Ascending aorta (tissue), 2 donors: ENCODE measurements around the gene CDSN. TPM values are rescaled to one million over a fixed set of nuclear protein-coding genes. Genes with fewer than 3 reads are reported as not detected.

Experiments used
- DNase-seq, 2 donors: peaks; one replicate each; pipeline ENCODE4 v3.0.0-alpha.2; 2019; ENCODE audit warnings: low spot score in 2 of 2
- H3K27ac ChIP-seq, 2 donors: fragments of 200-600 bp; sonication (generic); one replicate each; pipeline ENCODE4 v1.5.1; 2016 to 2017; ENCODE audit warnings: mild to moderate bottlenecking in 1 of 2
- H3K27me3 ChIP-seq: fragments of 200-600 bp; sonication (generic); one replicate; pipeline ENCODE4 v1.5.1; 2017
- H3K36me3 ChIP-seq, 2 donors: fragments of 200-600 bp; sonication (generic); one replicate each; pipeline ENCODE4 v1.5.1; 2016
- H3K4me1 ChIP-seq, 2 donors: fragments of 200-600 bp; sonication (generic); one replicate each; pipeline ENCODE4 v1.5.1; 2016 to 2017; ENCODE audit warnings: mild to moderate bottlenecking in 1 of 2
- H3K4me3 ChIP-seq, 2 donors: fragments of 200-600 bp; sonication (generic); one replicate each; pipeline ENCODE4 v1.5.1; 2016 to 2017; ENCODE audit warnings: mild to moderate bottlenecking in 1 of 2
- H3K9me3 ChIP-seq, 2 donors: fragments of 200-600 bp; sonication (generic); one replicate each; pipeline ENCODE4 v1.5.1; 2016
- CTCF ChIP-seq, 3 experiments: fragments of 200-600 bp in 2 of 3; fragments of 450-650 bp in 1 of 3; sonication (generic) in 2 of 3; IDR thresholded peaks; one replicate each; pipeline ENCODE4 v1.5.1; 2016 to 2019; ENCODE audit warnings: antibody characterized with exemption in 3 of 3, mild to moderate bottlenecking in 1 of 3, moderate library complexity in 1 of 3
- intact Hi-C: fragments of 100-400 bp; cut with DNase I; formaldehyde crosslinking; loops from one replicate; pipeline ENCODE4 v1.15.1; 2023
- total RNA-seq: library from RNA; depleted of rRNA; stranded (reverse); fragments of >200 nt; gene quantifications from one replicate; pipeline ENCODE4 v1.1.0, GENCODE V29; 2016

CDSN gene
- total RNA-seq, 1 donor from 2014 or later = not detected

DNA sequence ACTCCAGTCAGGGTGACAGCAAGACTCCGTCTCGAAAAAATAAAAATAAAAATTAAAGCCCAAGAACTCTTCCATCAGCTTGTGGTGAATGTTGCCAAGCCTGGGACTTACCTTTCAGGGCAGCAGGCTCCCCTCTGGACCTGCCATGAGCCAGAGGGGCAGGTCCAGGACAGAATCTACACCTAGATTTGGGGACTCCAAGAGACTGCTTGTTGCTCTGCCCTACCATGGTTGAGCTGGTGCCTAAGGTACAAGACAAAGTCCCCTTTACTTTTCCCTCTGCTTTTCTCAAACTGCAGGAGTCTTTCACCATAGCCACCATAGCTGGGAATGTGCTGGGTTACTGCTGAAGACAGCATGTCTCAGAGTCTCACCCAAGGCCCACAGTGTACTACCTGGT is 17.1 kb downstream of the CDSN start:
- no peak for DNase-seq
- Histone ChIP-seq H3K27me3 (no peaks in the 10 kb centered on the region), H3K36me3 (no peaks in the 10 kb centered on the region), H3K4me3 (no peak overlapping the region), H3K9me3 (no peaks in the 10 kb centered on the region), H3K4me1 (no peaks in the 10 kb centered on the region), H3K27ac (no peak overlapping the region)
- intact Hi-C loops = no loop called here
- TF ChIP-seq CTCF (IDR thresholded peaks at IDR 0.05) = no peak

- TF ChIP-seq CTCF (IDR thresholded peaks at IDR 0.05) = no peak
- H3K9me3 ChIP-seq = no peaks in the 10 kb centered on the region
- H3K27ac ChIP-seq = no peak overlapping the region
- no peaks in the 10 kb centered on the region for H3K36me3 ChIP-seq
- no peaks in the 10 kb centered on the region for H3K27me3 ChIP-seq
- DNase-seq = no peak
- intact Hi-C loops = no loop called here
- no peaks in the 10 kb centered on the region for H3K4me1 ChIP-seq
- H3K4me3 ChIP-seq = no peak overlapping the region
These were observed 21.8 kb downstream of the CDSN start for GRCh38 chr6:31098449-31098938.

DNA sequence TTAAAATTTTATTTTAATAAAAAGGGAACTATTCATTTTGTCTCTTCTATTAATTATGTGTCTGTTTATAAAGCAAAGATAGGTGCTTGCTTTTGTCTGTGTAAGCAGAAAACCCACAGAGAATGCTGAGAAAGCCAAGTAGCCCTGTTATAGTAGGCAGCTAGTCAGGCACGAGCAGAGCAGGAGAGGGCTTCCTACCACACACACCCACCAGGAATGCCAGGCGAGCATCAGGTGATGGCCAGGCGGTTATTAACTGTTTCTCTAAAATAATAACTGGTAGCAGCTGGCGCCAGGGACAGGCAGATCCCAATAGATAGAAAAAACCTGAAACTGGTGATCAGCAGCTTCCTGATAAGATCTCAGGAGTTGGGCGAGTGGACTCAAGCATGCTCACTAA is 23.6 kb downstream of the CDSN start:
- DNase-seq = no peak
- H3K27ac ChIP-seq = no peak overlapping the region
- H3K4me3 ChIP-seq = no peak overlapping the region
- H3K27me3 ChIP-seq = no peaks in the 10 kb centered on the region
- H3K36me3 ChIP-seq = no peaks in the 10 kb centered on the region
- intact Hi-C loops = no loop called here
- no peaks in the 10 kb centered on the region for H3K4me1 ChIP-seq
- H3K9me3 ChIP-seq = no peaks in the 10 kb centered on the region
- TF ChIP-seq CTCF (IDR thresholded peaks at IDR 0.05) = no peak

- intact Hi-C loops = no loop called here
- TF ChIP-seq CTCF (IDR thresholded peaks at IDR 0.05) = no peak
These were observed 24.0 kb downstream of the CDSN start for GRCh38 chr6:31096215-31096614.

GRCh38 chr6:31094389-31094881 is 25.8 kb downstream of the CDSN start:
- no peak for DNase-seq
- intact Hi-C loops = no loop called here
- no peak overlapping the region for H3K4me3 ChIP-seq
- no peak overlapping the region for H3K27ac ChIP-seq
- H3K27me3 ChIP-seq = no peaks in the 10 kb centered on the region
- no peaks in the 10 kb centered on the region for H3K36me3 ChIP-seq
- no peak for TF ChIP-seq CTCF (IDR thresholded peaks at IDR 0.05)
- no peaks in the 10 kb centered on the region for H3K4me1 ChIP-seq
- H3K9me3 ChIP-seq = no peaks in the 10 kb centered on the region

More at GRCh38 chr6:31096215-31096614, 24.0 kb downstream of the CDSN start:
- Histone ChIP-seq H3K36me3 (no peaks in the 10 kb centered on the region), H3K4me3 (no peak overlapping the region), H3K27me3 (no peaks in the 10 kb centered on the region), H3K9me3 (no peaks in the 10 kb centered on the region), H3K27ac (no peak overlapping the region), H3K4me1 (no peaks in the 10 kb centered on the region)
- DNase-seq = no peak
